Measurements from ENCODE around the gene MRPL4. TPM values are rescaled to one million over a fixed set of nuclear protein-coding genes. Genes with fewer than 3 reads are reported as not detected.

The MRPL4 gene
- total and polyA plus RNA-seq, 2 of the 13 experiments (the other 11 are each of a cell fraction or from before 2014, with no cell fraction given) = 40.6 to 42.5 TPM

DNA sequence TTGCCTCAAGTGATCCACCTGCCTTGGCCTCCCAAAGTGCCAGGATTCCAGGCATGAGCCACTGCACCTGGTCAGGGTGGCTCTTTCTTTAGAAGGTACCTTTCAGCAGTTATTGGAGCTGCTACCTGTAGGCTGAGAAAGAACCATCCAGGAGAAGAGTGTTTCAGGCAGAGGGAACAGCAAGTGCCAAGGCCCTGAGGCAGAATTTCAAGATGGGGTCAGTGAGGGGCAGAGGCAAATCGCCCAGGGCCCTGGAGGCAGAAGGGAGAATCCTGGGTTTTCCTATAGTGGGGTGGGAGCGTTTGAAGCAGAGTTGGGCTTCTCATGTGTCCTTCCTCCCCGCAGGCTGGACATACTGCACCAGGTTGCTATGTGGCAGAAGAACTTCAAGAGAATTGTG is 2.2 kb downstream of the MRPL4 start:
- ChIA-PET POLR2A (interaction anchor here (1.1 kb wide), 1 partner anchor 17 kb away, joined by 4 read pairs; no protein-coding TSS in a partner anchor), CTCF (ENCODE audit: low intra/inter-chr PET ratio, low total read pairs) (no interaction called here)
- Histone ChIP-seq H3K36me3 (replicated peaks in 1 of 2; ENCODE audit: control insufficient read depth in 1 of 2, insufficient read depth in 2 of 2, low read length in 2 of 2) (peaks cover 12 to 40% of the 10 kb centered on the region in 2 experiments), H3K4me2 (ENCODE audit: low read depth, low read length) (no peak overlapping the region), H3K4me1 (ENCODE audit: insufficient read depth, low read length) (peaks cover 50% of the 10 kb centered on the region), H3K9ac (ENCODE audit: insufficient read depth, low read depth, low read length) (no peak overlapping the region), H3K27ac (ENCODE audit: extremely low read length, insufficient read depth, low read length) (no peak overlapping the region), H3K4me3 (replicated peaks in 1 of 3; ENCODE audit: insufficient read depth in 1 of 3, low read depth in 2 of 3, low read length in 3 of 3) (no peak overlapping the region), H2AFZ (ENCODE audit: low read length) (no peak overlapping the region), H4K20me1 (ENCODE audit: insufficient read depth, low read length) (no peaks in the 10 kb centered on the region), H3K79me2 (ENCODE audit: insufficient read depth, low read length) (peaks cover 11% of the 10 kb centered on the region), H3K9me3 (ENCODE audit: low read length) (no peaks in the 10 kb centered on the region), H3K27me3 (ENCODE audit: control insufficient read depth in 1 of 2, insufficient read depth in 2 of 2, low read length in 2 of 2) (no peaks in the 10 kb centered on the region; a peak in 1 of 5 replicates)
- ATAC-seq (no peak), FAIRE-seq (no peak), DNase-seq (ENCODE audit: low spot score) (no peak)
- BruUV-seq (replicated peaks) = no TSS peak
- intact Hi-C loops (cut with micrococcal nuclease; ENCODE audit: unreplicated experiment) = loop anchor here (5.0 kb wide), 1 partner anchor 322 kb away; no protein-coding TSS in a partner anchor
- TF ChIP-seq KDM2A (CRISPR knock-in tag; IDR thresholded peaks at IDR 0.05; ENCODE audit: borderline replicate concordance, low read depth) = no peak
- no peak for TF ChIP-seq MTF2 (CRISPR knock-in tag; IDR thresholded peaks at IDR 0.05; ENCODE audit: borderline replicate concordance)
- TF ChIP-seq ELF3 (CRISPR knock-in tag; IDR thresholded peaks at IDR 0.05) = no peak
- TF ChIP-seq RXRB (CRISPR knock-in tag; IDR thresholded peaks at IDR 0.05; ENCODE audit: borderline replicate concordance) = no peak
- TF ChIP-seq, protein P1, sequence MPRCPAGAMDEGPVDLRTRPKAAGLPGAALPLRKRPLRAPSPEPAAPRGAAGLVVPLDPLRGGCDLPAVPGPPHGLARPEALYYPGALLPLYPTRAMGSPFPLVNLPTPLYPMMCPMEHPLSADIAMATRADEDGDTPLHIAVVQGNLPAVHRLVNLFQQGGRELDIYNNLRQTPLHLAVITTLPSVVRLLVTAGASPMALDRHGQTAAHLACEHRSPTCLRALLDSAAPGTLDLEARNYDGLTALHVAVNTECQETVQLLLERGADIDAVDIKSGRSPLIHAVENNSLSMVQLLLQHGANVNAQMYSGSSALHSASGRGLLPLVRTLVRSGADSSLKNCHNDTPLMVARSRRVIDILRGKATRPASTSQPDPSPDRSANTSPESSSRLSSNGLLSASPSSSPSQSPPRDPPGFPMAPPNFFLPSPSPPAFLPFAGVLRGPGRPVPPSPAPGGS (CRISPR knock-in tag; IDR thresholded peaks at IDR 0.05) = no peak
- TF ChIP-seq, protein P2, sequence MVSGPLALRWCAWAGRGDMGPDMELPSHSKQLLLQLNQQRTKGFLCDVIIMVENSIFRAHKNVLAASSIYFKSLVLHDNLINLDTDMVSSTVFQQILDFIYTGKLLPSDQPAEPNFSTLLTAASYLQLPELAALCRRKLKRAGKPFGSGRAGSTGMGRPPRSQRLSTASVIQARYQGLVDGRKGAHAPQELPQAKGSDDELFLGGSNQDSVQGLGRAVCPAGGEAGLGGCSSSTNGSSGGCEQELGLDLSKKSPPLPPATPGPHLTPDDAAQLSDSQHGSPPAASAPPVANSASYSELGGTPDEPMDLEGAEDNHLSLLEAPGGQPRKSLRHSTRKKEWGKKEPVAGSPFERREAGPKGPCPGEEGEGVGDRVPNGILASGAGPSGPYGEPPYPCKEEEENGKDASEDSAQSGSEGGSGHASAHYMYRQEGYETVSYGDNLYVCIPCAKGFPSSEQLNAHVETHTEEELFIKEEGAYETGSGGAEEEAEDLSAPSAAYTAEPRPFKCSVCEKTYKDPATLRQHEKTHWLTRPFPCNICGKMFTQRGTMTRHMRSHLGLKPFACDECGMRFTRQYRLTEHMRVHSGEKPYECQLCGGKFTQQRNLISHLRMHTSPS (CRISPR knock-in tag; IDR thresholded peaks at IDR 0.05; ENCODE audit: low read depth) = no peak
- TF ChIP-seq KLF11 (CRISPR knock-in tag; IDR thresholded peaks at IDR 0.05) = no peak
- in situ Hi-C loops (cut with HindIII; ENCODE audit: extremely low pct_ligation_motif_present, low pct_unique_long_range_greater_than_20kb) = no loop called here
- WGBS (ENCODE audit: low lambda C conversion rate) = 98% methylated on average over 3 of the region's 3 CpGs

Data from HepG2 (cell line).